ENCODE measurements around the gene GALNT8.

DNA sequence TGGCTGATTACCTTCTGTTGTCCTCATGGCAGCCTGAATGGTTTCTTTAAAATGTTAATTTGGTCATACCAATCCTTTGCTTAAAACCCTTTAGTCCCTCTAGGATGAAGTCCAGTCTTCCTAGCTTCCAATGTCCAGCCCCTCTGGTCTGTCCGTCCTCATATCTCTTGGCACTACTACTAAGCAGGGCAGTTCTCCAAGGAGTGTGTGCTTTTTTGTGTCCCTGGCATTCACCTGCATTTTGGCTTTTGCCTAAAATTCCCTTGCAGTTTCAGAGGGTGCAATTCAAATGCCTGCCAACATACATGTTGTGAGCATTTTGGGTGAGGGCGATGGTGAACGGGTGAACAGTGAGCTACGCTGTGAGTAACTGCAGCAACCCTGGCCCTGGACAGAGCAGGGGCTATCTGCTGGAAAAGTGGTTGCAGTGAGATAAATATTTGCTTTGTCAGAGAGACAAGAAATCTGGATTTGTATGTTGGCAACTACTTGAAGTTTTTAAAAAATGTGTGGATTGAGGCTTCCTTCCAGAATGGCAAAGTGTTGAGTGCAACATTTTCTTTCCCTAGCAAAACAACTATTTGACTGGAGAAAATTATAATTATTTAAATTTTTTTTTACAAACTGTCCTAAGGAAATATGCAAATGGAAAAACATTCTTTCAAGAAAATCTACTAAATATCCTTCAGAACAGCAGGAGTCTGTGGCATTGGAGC, 14.6 kb downstream of the GALNT8 start:
- TF ChIP-seq POLR2A (IDR thresholded peaks at IDR 0.05; ENCODE audit: low read depth, low read length) (no peak), TAF1 (IDR thresholded peaks at IDR 0.05; ENCODE audit: borderline replicate concordance, low read depth, low read length) (no peak), POLR2AphosphoS5 (IDR thresholded peaks at IDR 0.05; ENCODE audit: low read depth, low read length) (no peak)

All from GM12892 (cell line).